A549 (cell line): ENCODE results near the gene PHAF1. TPM values are rescaled to one million over a fixed set of nuclear protein-coding genes. Genes with fewer than 3 reads are reported as not detected.
A peak's percentile ranks its signal among the peaks of the same experiment; 100 is the strongest.

Experiments
- ATAC-seq, 2 experiments: fragments of 200-7000 bp in 1 of 2; fragments of >200 bp in 1 of 2; cut with Nextera tagmentation in 1 of 2; cut with Tn5 transposase in 1 of 2; 3 replicates each; pipeline versions ENCODE4 v1.8.0 to v1.9.1; 2018 to 2020; ENCODE audit warnings: mild to moderate bottlenecking in 1 of 2, moderate library complexity in 1 of 2
- CTCF ChIA-PET: fragments of 300-600 bp; sonication (Branson Sonifier 250); formaldehyde crosslinking; extraction: SDS; loops from one replicate; lab custom pipeline; 2021; ENCODE audit warnings: antibody characterized with exemption, inconsistent platforms; lab: Yijun Ruan, JAX
- POLR2A ChIA-PET: fragments of 350-600 bp; formaldehyde crosslinking; extraction: SDS; loops from one replicate; lab custom pipeline; 2021; ENCODE audit warnings: antibody characterized with exemption, inconsistent platforms; lab: Yijun Ruan, JAX
- DNase-seq, 2 experiments: peaks; one replicate each; pipeline versions ENCODE4 v3.0.0 to v3.0.0-alpha.2; 2011 to 2016; ENCODE audit warnings: low read depth in 1 of 2, low spot score in 1 of 2
- FAIRE-seq: peaks from 2 replicates; lab custom pipeline; 2011; peaks lifted over from hg19 to GRCh38; lab: Jason Lieb, UNC
- H3K27ac ChIP-seq, 2 experiments: fragments of >200 bp; sonication (Bioruptor Twin); formaldehyde crosslinking; 3 replicates each; pipeline ENCODE4 v1.5.1; 2016 to 2017
- H3K4me1 ChIP-seq: fragments of >200 bp; sonication (Bioruptor Twin); formaldehyde crosslinking; 3 replicates; pipeline ENCODE4 v1.6.1; 2016
- H3K4me2 ChIP-seq: fragments of >200 bp; sonication (Bioruptor Twin); formaldehyde crosslinking; 3 replicates; pipeline ENCODE4 v1.6.1; 2016
- H3K4me3 ChIP-seq: fragments of >200 bp; sonication (Bioruptor Twin); formaldehyde crosslinking; 3 replicates; pipeline ENCODE4 v1.5.1; 2016
- H3K9me3 ChIP-seq: fragments of >200 bp; sonication (Bioruptor Twin); formaldehyde crosslinking; 3 replicates; pipeline ENCODE4 v1.6.1; 2016
- BCL3 ChIP-seq: fragments of >200 bp; sonication (Bioruptor Twin); formaldehyde crosslinking; IDR thresholded peaks from 3 replicates; pipeline ENCODE4 v1.6.1; 2016
- CBX2 ChIP-seq: fragments of 200-600 bp; sonication (generic); IDR thresholded peaks from 2 replicates; pipeline ENCODE4 v1.6.1; 2016; ENCODE audit warnings: low read depth, mild to moderate bottlenecking, borderline replicate concordance
- CHD4 ChIP-seq: fragments of 200-600 bp; sonication (generic); IDR thresholded peaks from 2 replicates; pipeline ENCODE4 v1.6.1; 2016; ENCODE audit warnings: antibody characterized with exemption, mild to moderate bottlenecking, borderline replicate concordance
- E2F6 ChIP-seq: IDR thresholded peaks from 2 replicates; pipeline ENCODE4 v1.6.1; 2012; ENCODE audit warnings: low read depth, borderline replicate concordance
- EHF ChIP-seq: fragments of 250-450 bp; sonication (Bioruptor Pico); IDR thresholded peaks from 2 replicates; pipeline ENCODE4 v1.5.0; 2020; ENCODE audit warnings: mild to moderate bottlenecking
- EP300 ChIP-seq, 2 experiments: fragments of >200 bp; sonication (Bioruptor Twin); formaldehyde crosslinking; IDR thresholded peaks; 2 replicates in 1 of 2; 3 replicates in 1 of 2; pipeline ENCODE4 v1.6.1; 2016 to 2017
- FOSB ChIP-seq: fragments of 250-450 bp; sonication (Bioruptor Pico); IDR thresholded peaks from 2 replicates; pipeline ENCODE4 v1.5.0; 2020; ENCODE audit warnings: mild to moderate bottlenecking, moderate library complexity
- FOXS1 ChIP-seq: fragments of 250-450 bp; sonication (Bioruptor Pico); IDR thresholded peaks from 2 replicates; pipeline ENCODE4 v1.5.0; 2020; ENCODE audit warnings: mild to moderate bottlenecking, moderate library complexity
- GATA3 ChIP-seq: IDR thresholded peaks from 2 replicates; pipeline ENCODE4 v1.6.1; 2012; ENCODE audit warnings: borderline replicate concordance
- HES2 ChIP-seq: fragments of >200 bp; sonication (Bioruptor Twin); formaldehyde crosslinking; IDR thresholded peaks from 2 replicates; pipeline ENCODE4 v1.6.1; 2016
- HOXA7 ChIP-seq: fragments of 250-450 bp; sonication (Bioruptor Pico); IDR thresholded peaks from 2 replicates; pipeline ENCODE4 v1.5.0; 2020; ENCODE audit warnings: mild to moderate bottlenecking, moderate library complexity
- HOXB5 ChIP-seq: fragments of 250-450 bp; sonication (Bioruptor Pico); IDR thresholded peaks from 2 replicates; pipeline ENCODE4 v1.5.0; 2020; ENCODE audit warnings: mild to moderate bottlenecking, moderate library complexity
- JUN ChIP-seq, 2 experiments: fragments of >200 bp; sonication (Bioruptor Twin); formaldehyde crosslinking; IDR thresholded peaks; 2 replicates in 1 of 2; 3 replicates in 1 of 2; pipeline ENCODE4 v1.6.1; 2016 to 2017
- KDM1A ChIP-seq: fragments of 200-600 bp; sonication (generic); IDR thresholded peaks from 2 replicates; pipeline ENCODE4 v1.6.1; 2016; ENCODE audit warnings: low read depth, mild to moderate bottlenecking
- MYC ChIP-seq: IDR thresholded peaks from 2 replicates; pipeline ENCODE4 v1.6.1; 2012; ENCODE audit warnings: mild to moderate bottlenecking, inconsistent platforms, low read length, improper control_type of control experiment, borderline replicate concordance
- NPAS2 ChIP-seq: fragments of 250-450 bp; sonication (Bioruptor Pico); IDR thresholded peaks from 2 replicates; pipeline ENCODE4 v1.8.0; 2022; ENCODE audit warnings: mild to moderate bottlenecking, moderate library complexity, borderline replicate concordance
- NR3C1 ChIP-seq: fragments of >200 bp; sonication (Bioruptor Twin); formaldehyde crosslinking; IDR thresholded peaks from 3 replicates; pipeline ENCODE4 v1.6.1; 2017
- POLR2A ChIP-seq: IDR thresholded peaks from 2 replicates; pipeline ENCODE4 v1.6.1; 2012; ENCODE audit warnings: mild to moderate bottlenecking, low read length
- RAD21 ChIP-seq, 2 experiments: fragments of >200 bp in 1 of 2; sonication (Bioruptor Twin) in 1 of 2; formaldehyde crosslinking in 1 of 2; IDR thresholded peaks in 1 of 2; conservative IDR thresholded peaks in 1 of 2; 2 replicates in 1 of 2; 3 replicates in 1 of 2; pipeline ENCODE4 v1.6.1; 2012 to 2018; ENCODE audit warnings: inconsistent platforms in 1 of 2
- RARB ChIP-seq: fragments of 250-450 bp; sonication (Bioruptor Pico); IDR thresholded peaks from 2 replicates; pipeline ENCODE4 v1.8.0; 2021; ENCODE audit warnings: mild to moderate bottlenecking, moderate library complexity
- REST ChIP-seq: fragments of 200-600 bp; sonication (generic); IDR thresholded peaks from 2 replicates; pipeline ENCODE4 v1.6.1; 2016; ENCODE audit warnings: antibody characterized with exemption, mild to moderate bottlenecking, moderate library complexity
- SMC3 ChIP-seq: fragments of >200 bp; sonication (Bioruptor Twin); formaldehyde crosslinking; IDR thresholded peaks from 3 replicates; pipeline ENCODE4 v1.6.1; 2018; ENCODE audit warnings: inconsistent platforms
- TFCP2L1 ChIP-seq: fragments of 250-450 bp; sonication (Bioruptor Pico); IDR thresholded peaks from 2 replicates; pipeline ENCODE4 v1.5.0; 2021; ENCODE audit warnings: mild to moderate bottlenecking
- ZNF302 ChIP-seq: fragments of 250-450 bp; sonication (Bioruptor Pico); IDR thresholded peaks from 2 replicates; pipeline ENCODE4 v1.9.0; 2021; ENCODE audit warnings: inconsistent platforms, mild to moderate bottlenecking, moderate library complexity
- ZSCAN20 ChIP-seq: fragments of 250-450 bp; sonication (Bioruptor Pico); IDR thresholded peaks from 2 replicates; pipeline ENCODE4 v1.8.0; 2022; ENCODE audit warnings: mild to moderate bottlenecking, moderate library complexity
- WGBS: methylation state at CpG from one replicate; pipeline ENCODE4 v1.1.6; 2017; ENCODE audit errors: missing lambda C conversion rate; 5-methylcytosine and 5-hydroxymethylcytosine counted together
- polyA plus RNA-seq, 4 experiments: library from polyadenylated mRNA; depleted of rRNA in 3 of 4; stranded (reverse); fragments of >200 nt; fragmentation: RNase III in 1 of 4; extraction: RNeasy Plus Mini Kit Qiagen cat#74134 plus additional on column Dnase treatment in 1 of 4; gene quantifications; 2 replicates in 3 of 4; 3 replicates in 1 of 4; pipeline ENCODE4 v1.2.3, GENCODE V29; 2011 to 2017

Gene PHAF1
- polyA plus RNA-seq, 2 of the 4 experiments (the other 2 are of a cell fraction): 21.6 to 37.6 TPM

- TF ChIP-seq EP300 (IDR thresholded peaks at IDR 0.05) (no peak), REST (no peak), BCL3 (no peak), KDM1A (no peak), TFCP2L1 (CRISPR knock-in tag) (no peak), HES2 (no peak), RAD21 (conservative IDR thresholded peaks at IDR 0.05 in 1 of 2, IDR thresholded peaks at IDR 0.05 in 1 of 2) (no peak), FOSB (no peak), HOXB5 (no peak), CBX2 (no peak), RARB (CRISPR knock-in tag) (no peak), CHD4 (no peak), ZSCAN20 (CRISPR knock-in tag) (no peak), JUN (IDR thresholded peaks at IDR 0.05) (no peak), SMC3 (no peak), GATA3 (no peak), E2F6 (no peak), EHF (CRISPR knock-in tag) (no peak), POLR2A (no peak)
- ATAC-seq (no peak), FAIRE-seq (no peak), DNase-seq (no peak)
- Histone ChIP-seq H3K9me3 (no peaks in the 10 kb centered on the region), H3K4me2 (no peak overlapping the region), H3K4me1 (no peaks in the 10 kb centered on the region), H3K4me3 (no peak overlapping the region), H3K27ac (no peak overlapping the region)
- POLR2A ChIA-PET: no interaction called here
- CTCF ChIA-PET: interaction anchor here (4.0 kb wide), 1 partner anchor 12 kb away, joined by 20 read pairs; no protein-coding TSS in a partner anchor
These were observed 20.6 kb upstream of the PHAF1 start for GRCh38 chr16:67089101-67089500.

GRCh38 chr16:67091906-67092566 lies 17.7 kb upstream of the PHAF1 start:
- Histone ChIP-seq H3K4me3 (no peak overlapping the region), H3K27ac (no peak overlapping the region), H3K4me2 (no peak overlapping the region), H3K9me3 (no peaks in the 10 kb centered on the region), H3K4me1 (no peaks in the 10 kb centered on the region)
- FAIRE-seq (peak; percentile 18), ATAC-seq (no peak), DNase-seq (no peak)
- CTCF ChIA-PET: interaction anchor here (0.6 to 1.0 kb wide), 2 partner anchors 10 to 12 kb away, joined by 3 read pairs; no protein-coding TSS in a partner anchor
- 94% methylated on average over 4 of the region's 4 CpGs for WGBS
- POLR2A ChIA-PET: no interaction called here
- no peak for TF ChIP-seq HOXA7
- no peak for TF ChIP-seq ZNF302 (CRISPR knock-in tag)
- no peak for TF ChIP-seq HOXB5
- no peak for TF ChIP-seq FOXS1 (CRISPR knock-in tag)
- no peak for TF ChIP-seq NR3C1
- no peak for TF ChIP-seq NPAS2 (CRISPR knock-in tag)
- TF ChIP-seq MYC: no peak
- no peak for TF ChIP-seq HES2
- TF ChIP-seq, all 56 proteins: peak for 0
